ENCODE results near the gene ACIN1.

Gene ACIN1

GRCh38 chr14:23047751-23048693, 46.9 kb downstream of the ACIN1 start:
- TF ChIP-seq, protein P1, sequence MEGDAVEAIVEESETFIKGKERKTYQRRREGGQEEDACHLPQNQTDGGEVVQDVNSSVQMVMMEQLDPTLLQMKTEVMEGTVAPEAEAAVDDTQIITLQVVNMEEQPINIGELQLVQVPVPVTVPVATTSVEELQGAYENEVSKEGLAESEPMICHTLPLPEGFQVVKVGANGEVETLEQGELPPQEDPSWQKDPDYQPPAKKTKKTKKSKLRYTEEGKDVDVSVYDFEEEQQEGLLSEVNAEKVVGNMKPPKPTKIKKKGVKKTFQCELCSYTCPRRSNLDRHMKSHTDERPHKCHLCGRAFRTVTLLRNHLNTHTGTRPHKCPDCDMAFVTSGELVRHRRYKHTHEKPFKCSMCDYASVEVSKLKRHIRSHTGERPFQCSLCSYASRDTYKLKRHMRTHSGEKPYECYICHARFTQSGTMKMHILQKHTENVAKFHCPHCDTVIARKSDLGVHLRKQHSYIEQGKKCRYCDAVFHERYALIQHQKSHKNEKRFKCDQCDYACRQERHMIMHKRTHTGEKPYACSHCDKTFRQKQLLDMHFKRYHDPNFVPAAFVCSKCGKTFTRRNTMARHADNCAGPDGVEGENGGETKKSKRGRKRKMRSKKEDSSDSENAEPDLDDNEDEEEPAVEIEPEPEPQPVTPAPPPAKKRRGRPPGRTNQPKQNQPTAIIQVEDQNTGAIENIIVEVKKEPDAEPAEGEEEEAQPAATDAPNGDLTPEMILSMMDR (conservative IDR thresholded peaks at IDR 0.05; ENCODE audit: low read depth, low read length), result no peak

DNA sequence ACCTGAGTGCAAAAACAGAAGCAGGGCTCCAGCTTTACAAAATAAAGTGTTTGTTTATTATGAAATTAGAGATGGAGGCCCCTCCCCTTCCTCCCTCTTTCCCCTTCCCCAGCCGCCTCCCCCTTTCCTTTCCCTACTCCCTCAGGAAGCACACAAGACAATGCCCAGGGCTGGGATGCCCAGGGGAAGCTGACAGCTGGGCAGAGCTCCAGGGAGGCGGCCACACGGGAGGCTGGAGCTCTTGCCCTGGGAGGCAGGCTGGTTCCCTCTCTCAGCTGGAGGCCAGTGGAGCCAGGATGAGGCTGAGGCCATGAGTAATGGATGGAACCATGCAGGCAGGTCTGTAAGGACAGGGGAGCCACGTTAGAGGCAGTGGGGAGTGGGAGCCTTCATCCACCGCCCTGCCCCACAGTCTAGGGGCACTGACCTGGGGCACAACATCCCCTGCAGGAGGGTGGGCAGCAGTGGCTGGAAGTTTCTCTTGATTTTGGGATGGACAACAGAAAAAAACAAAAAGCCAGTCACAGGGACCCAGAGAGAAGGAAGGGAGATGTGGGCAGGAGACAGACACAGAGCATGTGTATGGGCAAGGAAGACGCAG, 47.8 kb downstream of the ACIN1 start:
- TF ChIP-seq, protein P1 (conservative IDR thresholded peaks at IDR 0.05; ENCODE audit: low read depth, low read length), result no peak
- peak; percentile 47 for DNase-seq (ENCODE audit: low read depth)
- no peak overlapping the region for H3K4me3 ChIP-seq (ENCODE audit: low read depth, low read length)

More at GRCh38 chr14:23047751-23048693, 46.9 kb downstream of the ACIN1 start:
- no peak overlapping the region for H3K4me3 ChIP-seq (ENCODE audit: low read depth, low read length)
- no peak for DNase-seq (ENCODE audit: low read depth)

DNA sequence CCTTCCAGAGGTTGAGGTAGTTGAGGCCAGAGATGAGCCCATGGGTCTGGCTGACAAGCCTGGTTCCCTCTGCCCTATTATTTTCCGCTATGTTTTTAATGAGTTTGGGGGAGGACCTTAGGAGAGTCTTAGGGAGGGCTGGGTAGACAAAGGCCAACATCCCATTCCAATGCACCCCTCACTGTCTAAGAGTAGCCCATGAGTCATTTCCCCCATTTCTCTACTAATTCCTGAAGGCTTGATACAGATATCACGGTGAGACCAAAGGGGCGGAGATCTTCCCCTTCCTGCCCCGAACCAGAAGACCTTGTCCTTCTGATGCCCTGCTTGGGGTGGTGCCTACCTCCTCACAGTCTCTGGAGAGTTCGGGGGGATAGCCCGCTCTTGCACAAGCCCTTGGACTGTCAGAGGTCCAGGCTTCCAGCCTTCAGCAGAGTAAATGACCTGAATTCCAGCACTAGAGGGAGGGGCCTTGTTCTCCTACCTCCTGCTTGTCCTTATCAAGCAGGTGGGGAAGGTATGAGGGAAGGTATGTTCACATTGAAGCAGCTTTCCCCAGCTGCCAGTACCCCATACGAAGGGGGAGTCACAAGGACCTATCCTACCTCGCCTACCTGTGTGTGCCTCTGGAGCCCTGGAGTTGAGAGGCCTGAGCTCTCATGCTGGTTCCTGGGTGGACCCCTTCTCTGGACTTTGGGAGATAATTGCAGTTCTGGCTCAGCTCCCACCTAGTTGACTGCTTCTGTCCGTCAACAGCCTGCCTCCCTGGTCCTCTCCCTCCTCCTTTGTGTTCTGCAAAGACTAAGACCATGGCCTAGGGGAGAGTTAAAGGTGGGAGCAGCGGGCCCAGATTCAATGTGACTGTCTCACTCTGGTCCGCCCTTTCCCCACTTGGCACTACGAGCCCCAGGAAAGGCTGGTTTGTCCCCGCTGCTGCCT, 49.2 kb downstream of the ACIN1 start:
- H3K4me3 ChIP-seq (ENCODE audit: low read depth, low read length), result no peak overlapping the region
- no peak for DNase-seq (ENCODE audit: low read depth)
- TF ChIP-seq, protein P1 (conservative IDR thresholded peaks at IDR 0.05; ENCODE audit: low read depth, low read length), result no peak

- TF ChIP-seq, protein P1 (conservative IDR thresholded peaks at IDR 0.05; ENCODE audit: low read depth, low read length), result no peak
- DNase-seq (ENCODE audit: low read depth), result no peak
- H3K4me3 ChIP-seq (ENCODE audit: low read depth, low read length), result no peak overlapping the region
These were observed 50.1 kb downstream of the ACIN1 start for GRCh38 chr14:23044840-23045239.

GRCh38 chr14:23043754-23044153, 51.2 kb downstream of the ACIN1 start:
- H3K4me3 ChIP-seq (ENCODE audit: low read depth, low read length), result no peak overlapping the region
- DNase-seq (ENCODE audit: low read depth), result no peak
- TF ChIP-seq, protein P1 (conservative IDR thresholded peaks at IDR 0.05; ENCODE audit: low read depth, low read length), result no peak

- no peak for DNase-seq (ENCODE audit: low read depth)
- H3K4me3 ChIP-seq (ENCODE audit: low read depth, low read length), result no peak overlapping the region
- TF ChIP-seq, protein P1 (conservative IDR thresholded peaks at IDR 0.05; ENCODE audit: low read depth, low read length), result no peak
These were observed 51.8 kb downstream of the ACIN1 start for GRCh38 chr14:23043145-23043544.

All from choroid plexus epithelial cell (primary cell).